HepG2 (cell line): Measurements from ENCODE around the gene OAS3. TPM values are rescaled to one million over a fixed set of nuclear protein-coding genes. Genes with fewer than 3 reads are reported as not detected.

Experiments
- ATAC-seq: fragments of 200-7000 bp; cut with Tn5 transposase; 3 replicates; pipeline ENCODE4 v1.9.1; 2020; ENCODE audit warnings: mild to moderate bottlenecking, moderate library complexity
- BruUV-seq: library from RNA; stranded (reverse); fragments of 400-500 nt; replicated peaks from 2 replicates; lab custom pipeline; 2021; lab: Mats Ljungman, UMichigan
- CTCF ChIA-PET: fragments of 300-600 bp; formaldehyde crosslinking; extraction: SDS; loops from one replicate; lab custom pipeline; 2021; ENCODE audit warnings: low total read pairs, inconsistent platforms, low intra/inter-chr PET ratio; lab: Yijun Ruan, JAX
- POLR2A ChIA-PET: fragments of 350-600 bp; sonication (Branson Sonifier 250); formaldehyde crosslinking; loops from one replicate; lab custom pipeline; 2020; ENCODE audit warnings: antibody characterized with exemption, inconsistent platforms; lab: Yijun Ruan, JAX
- DNase-seq: peaks from one replicate; pipeline ENCODE4 v3.0.0-alpha.2; 2015; ENCODE audit warnings: low spot score
- FAIRE-seq: peaks from 3 replicates; lab custom pipeline; 2011; peaks lifted over from hg19 to GRCh38; lab: Jason Lieb, UNC
- H2AFZ ChIP-seq: one replicate; pipeline ENCODE4 v1.6.1; 2011; ENCODE audit warnings: low read length, inconsistent platforms
- H3K27ac ChIP-seq: fragments of 300-600 bp; 3 replicates; pipeline ENCODE4 v1.8.0; 2011; ENCODE audit warnings: mixed run types, mild to moderate bottlenecking, mixed read lengths, low read length, inconsistent platforms; ENCODE audit not compliant: insufficient read depth; ENCODE audit errors: extremely low read length
- H3K27me3 ChIP-seq, 2 experiments: fragments of 200-600 bp in 1 of 2; 2 replicates in 1 of 2; 3 replicates in 1 of 2; pipeline versions ENCODE4 v1.6.0 to v1.8.0; 2011; ENCODE audit warnings: low read length in 2 of 2, mild to moderate bottlenecking in 2 of 2, moderate library complexity in 2 of 2, inconsistent platforms in 1 of 2; ENCODE audit not compliant: insufficient read depth in 2 of 2, control insufficient read depth in 1 of 2
- H3K36me3 ChIP-seq, 2 experiments: fragments of 200-600 bp in 1 of 2; replicated peaks in 1 of 2; 2 replicates in 1 of 2; 3 replicates in 1 of 2; pipeline versions ENCODE4 v1.5.1 to v1.8.0; 2011; ENCODE audit warnings: low read length in 2 of 2, inconsistent platforms in 1 of 2; ENCODE audit not compliant: insufficient read depth in 2 of 2, control insufficient read depth in 1 of 2
- H3K4me1 ChIP-seq: 2 replicates; pipeline ENCODE4 v1.5.1; 2012; ENCODE audit warnings: low read length, inconsistent platforms; ENCODE audit not compliant: insufficient read depth
- H3K4me2 ChIP-seq: 2 replicates; pipeline ENCODE4 v1.6.0; 2011; ENCODE audit warnings: low read depth, low read length, inconsistent platforms
- H3K4me3 ChIP-seq, 3 experiments: fragments of 200-600 bp in 1 of 3; sonication (generic), shearing (Covaris generic) in 1 of 3; replicated peaks in 1 of 3; 2 replicates each; pipeline ENCODE4 v1.5.1; 2011 to 2016; ENCODE audit warnings: low read length in 3 of 3, inconsistent platforms in 2 of 3, low read depth in 2 of 3, mild to moderate bottlenecking in 2 of 3, control low read depth in 1 of 3, mixed read lengths in 1 of 3; ENCODE audit not compliant: insufficient read depth in 1 of 3
- H3K79me2 ChIP-seq: one replicate; pipeline ENCODE4 v1.6.1; 2011; ENCODE audit warnings: low read length, inconsistent platforms; ENCODE audit not compliant: insufficient read depth
- H3K9ac ChIP-seq: 2 replicates; pipeline ENCODE4 v1.6.0; 2011; ENCODE audit warnings: mild to moderate bottlenecking, low read depth, low read length, inconsistent platforms; ENCODE audit not compliant: insufficient read depth
- H3K9me3 ChIP-seq: 2 replicates; pipeline ENCODE4 v1.5.1; 2012; ENCODE audit warnings: mild to moderate bottlenecking, low read length
- H4K20me1 ChIP-seq: 2 replicates; pipeline ENCODE4 v1.6.0; 2011; ENCODE audit warnings: inconsistent platforms, mild to moderate bottlenecking, low read length, moderate library complexity; ENCODE audit not compliant: insufficient read depth
- JUNB ChIP-seq: sonication (generic); formaldehyde crosslinking; IDR thresholded peaks from 2 replicates; pipeline ENCODE4 v1.8.0; 2022; ENCODE audit warnings: missing genetic modification reagents, mild to moderate bottlenecking, borderline replicate concordance
- SAFB2 ChIP-seq: sonication (generic); formaldehyde crosslinking; IDR thresholded peaks from 2 replicates; pipeline ENCODE4 v1.5.1; 2020; ENCODE audit warnings: missing genetic modification reagents, low read depth, mild to moderate bottlenecking, borderline replicate concordance
- SIX4 ChIP-seq: sonication (generic); formaldehyde crosslinking; IDR thresholded peaks from 2 replicates; pipeline ENCODE4 v1.4.0; 2020; ENCODE audit warnings: missing genetic modification reagents
- STAG1 ChIP-seq: sonication (generic); formaldehyde crosslinking; IDR thresholded peaks from 2 replicates; pipeline ENCODE4 v1.4.0; 2020; ENCODE audit warnings: missing genetic modification reagents
- ZBTB21 ChIP-seq: sonication (generic); formaldehyde crosslinking; IDR thresholded peaks from 2 replicates; pipeline ENCODE4 v1.4.0; 2020; ENCODE audit warnings: missing genetic modification reagents
- ZFP91 ChIP-seq: sonication (generic); formaldehyde crosslinking; IDR thresholded peaks from 2 replicates; pipeline ENCODE4 v1.9.0; 2022; ENCODE audit warnings: missing genetic modification reagents, mild to moderate bottlenecking, borderline replicate concordance
- ZNF235 ChIP-seq: sonication (generic); formaldehyde crosslinking; IDR thresholded peaks from 2 replicates; pipeline ENCODE4 v1.8.1; 2023; ENCODE audit warnings: mild to moderate bottlenecking, missing genetic modification reagents, borderline replicate concordance
- ZNF383 ChIP-seq: sonication (generic); formaldehyde crosslinking; IDR thresholded peaks from 2 replicates; pipeline ENCODE4 v1.4.0; 2020; ENCODE audit warnings: missing genetic modification reagents, mild to moderate bottlenecking, borderline replicate concordance
- ZNF550 ChIP-seq: sonication (generic); formaldehyde crosslinking; IDR thresholded peaks from 2 replicates; pipeline ENCODE4 v1.4.0; 2020; ENCODE audit warnings: mild to moderate bottlenecking, missing genetic modification reagents, borderline replicate concordance
- ZNF792 ChIP-seq: IDR thresholded peaks from 2 replicates; pipeline ENCODE4 v1.6.1; 2016
- WGBS: methylation state at CpG from one replicate; pipeline ENCODE4 v1.1.6; 2017; ENCODE audit warnings: low lambda C conversion rate; 5-methylcytosine and 5-hydroxymethylcytosine counted together
- in situ Hi-C: cut with HindIII; loops from 2 replicates; pipeline ENCODE4 v1.10.0; 2017; ENCODE audit warnings: low pct_unique_long_range_greater_than_20kb; ENCODE audit not compliant: extremely low pct_ligation_motif_present
- intact Hi-C: fragments of 100-400 bp; cut with micrococcal nuclease; formaldehyde crosslinking; loops from one replicate; pipeline ENCODE4 v1.10.0; 2022; ENCODE audit not compliant: unreplicated experiment
- polyA plus RNA-seq, 8 experiments: library from polyadenylated mRNA; depleted of rRNA in 3 of 8; stranded (reverse) in 7 of 8; unstranded in 1 of 8; fragments of >200 nt; fragmentation: Illumina TruSeq in 4 of 8; extraction: Trizol in 4 of 8; gene quantifications; 2 replicates each; pipeline versions ENCODE4 v1.2.1 to v1.2.3, GENCODE V29; 2011 to 2016; ENCODE audit warnings: low read depth in 4 of 8, missing spikeins in 1 of 8, mixed read lengths in 1 of 8; ENCODE audit not compliant: insufficient read depth in 1 of 8
- total RNA-seq, 5 experiments: library from RNA; depleted of rRNA; stranded (reverse); fragments of >200 nt; fragmentation: Illumina TruSeq; extraction: Trizol; gene quantifications; 2 replicates each; pipeline ENCODE4 v1.2.3, GENCODE V29; 2016; ENCODE audit warnings: low read depth in 1 of 5
- TF ChIP-seq, protein P1 (sequence below): sonication (generic); formaldehyde crosslinking; IDR thresholded peaks from 2 replicates; pipeline ENCODE4 v1.5.0; 2020; ENCODE audit warnings: mild to moderate bottlenecking, missing genetic modification reagents, moderate library complexity
- TF ChIP-seq, protein P2 (sequence below): sonication (generic); formaldehyde crosslinking; IDR thresholded peaks from 2 replicates; pipeline ENCODE4 v1.4.0; 2020; ENCODE audit warnings: missing genetic modification reagents

Gene OAS3
- total and polyA plus RNA-seq, 2 of the 13 experiments (the other 11 are each of a cell fraction or from before 2014, with no cell fraction given): 4.8 to 10.5 TPM

GRCh38 chr12:112928978-112929377, 9.3 kb upstream of the OAS3 start:
- CTCF ChIA-PET: no interaction called here
- no peak overlapping the region for H3K4me3 ChIP-seq
- ATAC-seq (no peak), DNase-seq (no peak), FAIRE-seq (no peak)
- no peaks in the 10 kb centered on the region; the same call in 1 of the 2 replicates for H3K9me3 ChIP-seq
- intact Hi-C loops: no loop called here
- no peak for TF ChIP-seq ZNF550 (CRISPR knock-in tag)
- no peak for TF ChIP-seq ZBTB21 (CRISPR knock-in tag)
- TF ChIP-seq STAG1 (CRISPR knock-in tag): peak; percentile 20; the same call in 1 of the 2 replicates
- TF ChIP-seq, protein P1, sequence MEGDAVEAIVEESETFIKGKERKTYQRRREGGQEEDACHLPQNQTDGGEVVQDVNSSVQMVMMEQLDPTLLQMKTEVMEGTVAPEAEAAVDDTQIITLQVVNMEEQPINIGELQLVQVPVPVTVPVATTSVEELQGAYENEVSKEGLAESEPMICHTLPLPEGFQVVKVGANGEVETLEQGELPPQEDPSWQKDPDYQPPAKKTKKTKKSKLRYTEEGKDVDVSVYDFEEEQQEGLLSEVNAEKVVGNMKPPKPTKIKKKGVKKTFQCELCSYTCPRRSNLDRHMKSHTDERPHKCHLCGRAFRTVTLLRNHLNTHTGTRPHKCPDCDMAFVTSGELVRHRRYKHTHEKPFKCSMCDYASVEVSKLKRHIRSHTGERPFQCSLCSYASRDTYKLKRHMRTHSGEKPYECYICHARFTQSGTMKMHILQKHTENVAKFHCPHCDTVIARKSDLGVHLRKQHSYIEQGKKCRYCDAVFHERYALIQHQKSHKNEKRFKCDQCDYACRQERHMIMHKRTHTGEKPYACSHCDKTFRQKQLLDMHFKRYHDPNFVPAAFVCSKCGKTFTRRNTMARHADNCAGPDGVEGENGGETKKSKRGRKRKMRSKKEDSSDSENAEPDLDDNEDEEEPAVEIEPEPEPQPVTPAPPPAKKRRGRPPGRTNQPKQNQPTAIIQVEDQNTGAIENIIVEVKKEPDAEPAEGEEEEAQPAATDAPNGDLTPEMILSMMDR (CRISPR knock-in tag): peak; percentile 36
- no peak for TF ChIP-seq ZFP91
- no peak for TF ChIP-seq ZNF792 (CRISPR knock-in tag)
- TF ChIP-seq, protein P2, sequence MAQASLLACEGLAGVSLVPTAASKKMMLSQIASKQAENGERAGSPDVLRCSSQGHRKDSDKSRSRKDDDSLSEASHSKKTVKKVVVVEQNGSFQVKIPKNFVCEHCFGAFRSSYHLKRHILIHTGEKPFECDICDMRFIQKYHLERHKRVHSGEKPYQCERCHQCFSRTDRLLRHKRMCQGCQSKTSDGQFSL (CRISPR knock-in tag): no peak
- no peak for TF ChIP-seq SAFB2 (CRISPR knock-in tag)
- TF ChIP-seq JUNB (CRISPR knock-in tag): no peak
- no peak for TF ChIP-seq SIX4 (CRISPR knock-in tag)
- TF ChIP-seq ZNF383 (CRISPR knock-in tag): no peak
- no peak for TF ChIP-seq ZNF235 (CRISPR knock-in tag)
- WGBS: 70% methylated on average over 1 of the region's 1 CpG
- H3K27ac ChIP-seq: no peak overlapping the region
- in situ Hi-C loops: no loop called here
- peaks cover 40% of the 10 kb centered on the region for H3K4me1 ChIP-seq
- BruUV-seq: no TSS peak
- H2AFZ ChIP-seq: no peak overlapping the region
- no peaks in the 10 kb centered on the region for H3K36me3 ChIP-seq
- no peaks in the 10 kb centered on the region for H3K27me3 ChIP-seq
- no peaks in the 10 kb centered on the region for H3K79me2 ChIP-seq
- no peak overlapping the region for H3K9ac ChIP-seq
- no peak overlapping the region for H3K4me2 ChIP-seq
- H4K20me1 ChIP-seq: no peaks in the 10 kb centered on the region
- POLR2A ChIA-PET: interaction anchor here (0.8 kb wide), 1 partner anchor 9 kb away, joined by 3 read pairs; the partner anchor contains the start of gene OAS3
